GM19043 (cell line): ENCODE results near the gene PUSL1.

Experiments used
- ATAC-seq: cut with Tn5 transposase; IDR thresholded peaks from one replicate; pipeline ENCODE4 v1.9.1; 2021; ENCODE audit warnings: low read depth; ENCODE audit not compliant: unreplicated experiment

Gene PUSL1

DNA sequence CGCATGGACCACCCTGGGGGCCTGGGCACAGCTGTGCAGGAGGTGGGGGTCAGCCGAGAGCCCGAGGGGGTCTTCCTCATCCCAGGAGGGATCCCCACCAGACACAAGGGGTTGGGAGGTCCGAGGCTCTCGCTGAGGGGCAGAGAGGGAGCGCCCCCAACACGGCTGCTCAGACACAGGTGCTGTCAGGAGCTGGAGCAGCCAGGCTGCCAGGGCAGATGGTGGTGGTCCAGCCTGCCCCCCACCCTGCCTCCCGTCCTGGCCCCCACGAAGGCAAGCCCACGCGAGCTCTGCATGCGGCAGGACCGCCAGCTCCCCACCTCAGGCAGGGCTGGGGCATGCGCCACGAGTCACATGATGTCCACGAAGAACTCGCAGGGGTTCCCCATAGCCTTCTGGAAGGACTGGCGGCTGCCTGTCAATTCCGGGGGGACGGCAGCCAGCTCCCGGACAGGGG lies 27.4 kb downstream of the PUSL1 start:
- ATAC-seq = no peak

- no peak for ATAC-seq
Measured at GRCh38 chr1:1336446-1336845, 28.0 kb downstream of the PUSL1 start.

- ATAC-seq = no peak
Measured at GRCh38 chr1:1336931-1337792, 28.8 kb downstream of the PUSL1 start.

DNA sequence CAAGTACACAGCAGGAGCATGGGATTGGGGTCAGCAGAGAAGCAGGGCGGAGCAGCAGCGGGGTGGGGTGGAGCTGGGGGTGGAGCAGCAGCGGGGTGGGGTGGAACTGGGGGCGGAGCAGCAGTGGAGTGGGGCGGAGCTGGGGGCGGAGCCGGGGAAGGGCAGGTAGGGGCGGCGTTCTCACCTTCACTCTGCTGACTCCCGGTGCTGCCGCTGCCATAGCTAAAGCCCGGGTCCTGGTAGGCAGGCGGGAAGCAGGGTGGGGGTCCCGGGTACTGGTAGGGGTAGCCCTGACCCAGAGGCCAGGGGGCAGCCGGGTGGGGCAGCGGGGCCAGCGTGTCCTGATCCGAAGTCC lies 29.4 kb downstream of the PUSL1 start:
- no peak for ATAC-seq

- ATAC-seq = no peak
Measured at GRCh38 chr1:1338278-1338677, 29.9 kb downstream of the PUSL1 start.

GRCh38 chr1:1340185-1340584 lies 31.8 kb downstream of the PUSL1 start:
- no peak for ATAC-seq

GRCh38 chr1:1340791-1341548 lies 32.6 kb downstream of the PUSL1 start:
- no peak for ATAC-seq

- no peak for ATAC-seq
Measured at GRCh38 chr1:1341549-1342021, 33.2 kb downstream of the PUSL1 start.

GRCh38 chr1:1342061-1342562 lies 33.7 kb downstream of the PUSL1 start:
- no peak for ATAC-seq

GRCh38 chr1:1342584-1343115 lies 34.3 kb downstream of the PUSL1 start:
- no peak for ATAC-seq

DNA sequence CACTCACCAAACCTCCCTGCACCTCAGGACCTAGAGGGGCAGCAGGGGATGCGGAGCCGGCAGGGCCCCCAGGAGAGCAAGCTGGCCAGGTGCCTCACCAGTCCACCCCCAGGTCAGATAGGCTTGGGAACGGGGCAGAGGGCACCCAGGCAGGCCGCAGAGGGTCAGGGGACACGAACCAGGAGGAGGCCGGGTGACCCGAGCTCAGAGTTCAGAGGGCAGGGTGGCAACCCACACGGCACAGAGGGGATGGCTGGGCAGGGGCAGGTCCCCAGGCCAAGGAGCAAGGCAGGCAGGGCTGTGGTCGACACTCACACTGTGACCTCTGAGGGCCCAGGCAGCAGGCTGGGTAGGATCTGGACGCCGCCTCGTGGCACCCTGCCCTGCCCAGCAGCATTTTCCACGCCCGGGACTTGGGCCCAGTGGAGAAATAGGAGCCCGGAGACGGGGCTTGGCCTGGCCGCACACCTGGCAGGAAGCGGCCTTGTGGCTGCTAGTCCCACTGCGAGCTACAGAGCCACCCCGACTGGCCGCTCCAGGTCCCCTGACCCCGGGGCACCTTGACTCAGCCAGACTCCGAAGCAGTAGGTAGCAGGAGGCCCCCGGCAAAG lies 35.5 kb downstream of the PUSL1 start:
- no peak for ATAC-seq

GRCh38 chr1:1344655-1345361 lies 36.4 kb downstream of the PUSL1 start:
- no peak for ATAC-seq

- no peak for ATAC-seq
Measured at GRCh38 chr1:1345384-1345783, 37.0 kb downstream of the PUSL1 start.

- no peak for ATAC-seq
Measured at GRCh38 chr1:1345860-1346500, 37.6 kb downstream of the PUSL1 start.

DNA sequence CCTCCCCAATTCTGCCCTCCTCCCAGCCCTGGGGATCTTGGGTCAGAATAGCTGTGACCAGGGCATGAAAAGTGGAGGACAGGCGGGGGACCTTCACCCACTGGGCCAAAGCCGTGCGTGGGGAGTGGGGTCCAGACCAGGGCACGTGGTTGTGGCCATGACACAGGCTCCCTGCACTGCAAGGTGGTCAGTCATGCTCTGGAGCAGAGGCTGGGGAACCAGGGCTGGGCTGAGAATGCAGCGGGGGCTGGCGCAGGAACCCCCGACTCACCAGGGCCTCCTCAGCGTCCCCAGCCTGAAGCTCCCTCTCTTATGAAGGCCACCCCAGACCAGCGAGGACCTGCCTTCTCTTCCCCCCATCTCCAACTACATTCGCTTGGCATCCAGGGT lies 38.1 kb downstream of the PUSL1 start:
- ATAC-seq = no peak

- ATAC-seq = no peak
Measured at GRCh38 chr1:1347026-1347595, 38.7 kb downstream of the PUSL1 start.

DNA sequence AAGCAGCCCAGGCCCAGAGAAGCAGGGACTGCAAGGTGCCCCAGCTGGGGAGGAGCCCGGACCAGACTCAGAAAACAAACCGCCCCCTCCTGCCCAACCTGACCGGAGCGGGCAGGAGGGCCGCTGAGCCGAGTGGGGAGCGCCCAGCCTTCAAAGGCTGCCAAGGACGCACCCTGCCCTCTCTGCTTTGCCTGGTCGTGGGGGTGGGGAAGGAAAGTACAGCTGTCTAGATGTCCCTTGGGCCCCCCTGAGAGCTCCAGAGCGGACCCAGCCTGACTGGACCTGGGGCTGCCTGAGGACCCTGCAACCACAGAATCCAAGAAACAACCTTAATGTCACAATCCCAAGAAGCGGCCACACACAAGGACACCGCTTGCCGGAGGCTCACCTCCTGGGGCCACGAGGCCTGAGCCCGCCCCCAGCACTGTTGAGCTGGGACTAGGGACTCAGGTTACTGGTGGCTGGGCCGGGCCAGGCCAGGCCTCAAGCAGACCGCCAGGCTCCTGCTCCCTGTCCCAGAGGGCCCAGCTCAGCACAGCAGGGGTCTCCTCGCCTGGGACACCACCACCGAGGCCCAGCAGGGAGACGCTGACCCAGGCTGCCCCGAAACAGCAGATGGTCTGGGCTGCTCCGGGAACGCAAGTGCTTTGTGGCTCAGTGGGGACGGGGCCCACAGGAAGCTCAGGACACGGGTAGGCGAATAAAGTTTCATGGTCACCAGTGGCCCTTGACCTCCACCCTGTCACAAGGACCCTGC lies 39.4 kb downstream of the PUSL1 start:
- no peak for ATAC-seq

DNA sequence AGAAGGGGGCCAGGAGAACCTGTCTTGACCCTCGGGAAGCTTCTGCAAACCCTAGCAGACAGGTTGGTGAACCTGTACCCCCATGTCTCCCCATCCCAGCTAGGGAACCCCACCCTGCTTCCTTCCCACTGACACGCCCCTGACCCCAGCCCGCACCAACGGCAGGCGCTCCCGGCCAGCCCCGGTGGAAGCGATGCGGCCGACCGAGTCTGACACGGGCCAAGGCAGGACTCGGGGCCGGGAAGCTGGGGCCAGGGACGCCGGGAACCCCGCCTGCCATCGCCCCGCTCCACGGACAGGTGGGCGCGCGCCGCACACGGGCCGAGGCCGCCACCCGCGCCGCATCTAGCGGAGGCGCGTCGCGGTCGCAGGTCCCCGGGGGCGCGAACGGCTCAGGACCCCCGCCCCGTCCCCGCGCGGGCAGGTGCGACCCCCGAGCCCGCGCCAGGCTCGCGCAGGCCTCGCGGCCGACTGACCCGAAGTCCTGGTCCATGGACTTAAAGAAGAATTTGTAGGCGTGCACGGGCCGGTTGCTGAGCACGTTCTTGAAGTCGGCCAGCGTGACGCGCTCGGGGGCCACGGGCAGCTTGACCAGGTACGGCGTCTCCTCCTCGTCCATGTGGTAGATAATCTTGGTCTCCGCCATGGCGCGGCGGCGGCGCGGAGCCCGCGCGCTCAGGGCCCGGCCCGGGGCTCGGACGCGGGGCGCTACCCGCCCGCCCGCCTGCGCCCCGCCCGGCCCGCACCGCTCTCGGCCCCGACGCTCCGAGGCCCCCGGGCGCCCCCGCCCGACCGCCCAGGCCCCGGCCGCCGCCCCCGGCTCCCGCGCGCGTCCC lies 40.2 kb downstream of the PUSL1 start:
- ATAC-seq = no peak
